ENCODE results near the gene SLBP. TPM values are rescaled to one million over a fixed set of nuclear protein-coding genes. Genes with fewer than 3 reads are reported as not detected.
A peak's percentile ranks its signal among the peaks of the same experiment; 100 is the strongest.

The SLBP gene
- total RNA-seq, 2 donors from 2014 or later, result 73.0 to 110 TPM

DNA sequence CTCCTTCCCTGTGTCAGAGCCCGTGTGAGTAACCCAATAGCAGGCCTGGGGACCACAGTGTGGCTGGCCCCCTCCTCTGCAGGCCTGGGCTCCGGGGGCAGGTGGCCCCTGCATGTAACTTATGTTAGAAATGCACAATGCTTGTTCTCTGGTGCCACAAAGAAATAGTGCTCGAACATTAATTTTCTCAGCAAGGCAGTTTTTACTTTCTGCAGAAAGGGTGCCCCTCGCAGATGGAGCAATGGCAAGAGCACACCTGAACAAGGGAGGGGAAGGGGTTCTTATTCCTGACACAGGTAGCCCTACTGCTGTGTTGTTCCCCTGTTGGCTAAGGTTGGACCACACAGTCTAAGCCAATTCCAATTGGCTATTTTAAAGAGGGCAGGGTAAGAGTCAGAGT lies 26.3 kb upstream of the SLBP start:
- H3K36me3 Mint-ChIP-seq, result peaks cover 39 to 59% of the 10 kb centered on the region in 2 donors
- ATAC-seq (no peak), DNase-seq (ENCODE audit: low spot score in 2 of 2) (no peak)
- H3K27ac Mint-ChIP-seq, result peak overlapping the region in 1 of 2 donors; percentile 79
- H3K9me3 Mint-ChIP-seq, result no peaks in the 10 kb centered on the region

DNA sequence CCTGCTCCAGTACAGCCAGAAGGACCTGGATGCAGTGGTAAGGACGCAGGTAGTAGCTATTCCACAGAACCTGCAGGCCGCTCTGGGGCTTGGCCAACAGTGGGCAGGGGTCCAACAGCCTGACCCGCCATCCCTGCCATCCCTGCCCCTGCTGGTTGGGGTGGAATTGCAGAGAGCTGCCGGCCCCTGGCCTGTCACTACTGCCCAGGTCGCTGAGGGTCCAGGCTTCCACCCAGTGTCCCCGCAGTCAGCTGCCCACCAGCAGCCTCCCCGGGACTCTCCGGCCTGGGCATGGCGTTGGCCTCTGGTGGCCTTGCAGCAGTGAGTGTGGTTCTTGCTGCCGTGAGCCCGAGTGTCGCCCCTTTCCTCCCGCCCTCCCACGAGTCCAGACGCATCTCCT lies 25.5 kb upstream of the SLBP start:
- Mint-ChIP-seq H3K36me3 (peaks cover 44 to 67% of the 10 kb centered on the region in 2 donors), H3K27ac (peak overlapping the region in 1 of 2 donors; percentile 50), H3K9me3 (no peaks in the 10 kb centered on the region)
- no peak for DNase-seq (ENCODE audit: low spot score in 2 of 2)
- peak in 1 of 2 donors; percentile 10 for ATAC-seq

DNA sequence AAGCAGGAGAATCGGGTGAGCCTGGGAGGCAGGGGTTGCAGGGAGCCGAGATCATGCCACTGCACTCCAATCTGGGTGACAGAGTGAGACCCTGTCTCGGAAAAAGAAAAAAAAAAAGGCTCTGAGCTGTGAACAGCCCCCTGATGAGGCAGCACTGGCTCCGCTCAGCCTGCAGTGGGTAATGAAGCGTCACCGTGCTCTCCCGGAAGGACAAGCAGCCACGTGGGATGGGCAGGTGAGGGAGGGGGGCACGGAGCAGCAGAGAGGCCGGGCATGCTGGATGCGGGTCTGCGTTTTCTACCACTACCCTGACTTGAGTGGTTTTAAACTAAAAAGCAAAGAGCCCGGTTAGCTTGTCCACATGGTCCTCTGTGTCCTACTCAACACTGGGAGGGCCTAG lies 24.7 kb upstream of the SLBP start:
- H3K27ac Mint-ChIP-seq, result peak overlapping the region in 1 of 2 donors; percentile 72
- no peaks in the 10 kb centered on the region for H3K9me3 Mint-ChIP-seq
- ATAC-seq, result no peak
- no peak for DNase-seq (ENCODE audit: low spot score in 2 of 2)
- peaks cover 45 to 70% of the 10 kb centered on the region in 2 donors for H3K36me3 Mint-ChIP-seq

- Mint-ChIP-seq H3K27ac (no peak overlapping the region), H3K36me3 (peaks cover 45 to 70% of the 10 kb centered on the region in 2 donors)
- no peak for ATAC-seq
Observed at GRCh38 chr4:1735215-1735614, 23.1 kb upstream of the SLBP start.

DNA sequence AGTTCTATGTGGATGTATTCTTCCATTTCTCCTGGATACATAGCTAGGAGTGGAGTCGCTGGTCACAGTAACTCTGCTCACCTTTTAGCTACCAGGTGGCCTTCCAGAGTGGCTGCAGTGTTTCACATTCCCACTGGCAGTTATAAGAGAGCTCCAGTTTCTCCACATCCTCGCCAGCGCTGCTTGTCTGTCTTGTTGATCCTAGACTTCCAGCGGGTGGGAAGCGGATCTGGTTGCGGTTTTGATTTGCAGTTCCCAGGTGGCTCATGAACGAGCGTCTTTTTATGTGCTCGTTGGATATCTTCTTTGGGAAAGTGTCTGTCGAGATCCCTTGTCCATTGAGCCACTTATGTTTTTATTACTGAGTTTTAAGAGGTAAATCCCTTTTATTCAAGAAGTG lies 20.8 kb upstream of the SLBP start:
- Mint-ChIP-seq H3K27ac (no peak overlapping the region), H3K9me3 (no peaks in the 10 kb centered on the region), H3K36me3 (peaks cover 48 to 71% of the 10 kb centered on the region in 2 donors)
- DNase-seq (ENCODE audit: low spot score in 2 of 2), result no peak
- ATAC-seq, result no peak

More at GRCh38 chr4:1735215-1735614, 23.1 kb upstream of the SLBP start:
- H3K9me3 Mint-ChIP-seq, result no peaks in the 10 kb centered on the region
- DNase-seq (ENCODE audit: low spot score in 2 of 2), result no peak

DNA sequence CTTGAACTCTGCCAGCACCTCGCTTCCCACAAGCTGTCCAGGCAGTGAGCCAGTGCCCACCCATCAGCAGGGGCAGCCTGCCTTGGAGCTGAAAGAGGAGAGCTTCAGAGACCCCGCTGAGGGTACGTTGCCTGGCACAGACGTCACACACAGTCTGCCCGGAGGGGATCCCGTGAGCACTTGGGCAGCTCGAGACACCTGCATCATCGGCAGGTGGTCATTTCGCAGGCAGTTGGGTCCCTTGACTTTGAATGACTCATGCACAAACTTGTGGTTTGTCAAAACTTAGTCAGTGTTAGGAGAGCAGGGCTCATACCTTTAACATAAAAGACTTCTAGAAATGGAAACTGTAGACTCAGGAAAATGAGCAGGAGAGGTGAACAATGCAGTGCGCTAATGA lies 19.1 kb upstream of the SLBP start:
- peak; percentile 87 to 91 for ATAC-seq
- peaks cover 56 to 68% of the 10 kb centered on the region in 2 donors for H3K36me3 Mint-ChIP-seq

DNA sequence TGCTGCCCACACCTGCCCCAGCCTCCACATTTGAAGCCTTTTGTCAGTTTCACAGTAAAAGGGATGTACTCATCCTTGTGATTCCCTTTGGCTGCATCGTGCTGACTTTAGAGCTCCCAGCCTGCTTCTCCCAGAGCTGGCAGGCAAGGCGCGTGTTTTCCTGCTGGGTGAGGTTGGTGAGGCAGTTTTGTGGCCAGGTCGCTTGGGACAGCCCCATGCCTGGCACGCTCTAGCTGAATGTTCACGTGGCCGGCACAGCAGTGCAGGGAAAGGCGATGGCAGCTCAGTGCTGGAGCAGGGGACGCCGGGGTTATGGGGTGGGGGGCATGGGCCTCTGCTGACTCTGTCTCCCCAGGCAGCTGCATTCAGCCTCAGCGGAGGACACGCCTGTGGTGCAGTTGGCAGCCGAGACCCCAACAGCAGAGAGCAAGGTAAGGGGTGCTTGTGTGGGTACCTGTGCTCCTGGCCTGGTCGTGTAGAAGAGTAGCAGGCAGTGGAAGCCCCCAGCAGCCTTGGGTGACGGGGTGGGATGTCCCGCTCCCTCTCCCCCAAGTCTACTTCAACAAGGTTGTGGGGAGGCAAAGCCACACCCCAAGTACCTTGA lies 18.5 kb upstream of the SLBP start:
- DNase-seq (ENCODE audit: low spot score in 2 of 2) (no peak), ATAC-seq (peak in 1 of 2 donors; percentile 14)
- Mint-ChIP-seq H3K27ac (peak overlapping the region in 1 of 2 donors; percentile 39), H3K9me3 (no peaks in the 10 kb centered on the region), H3K36me3 (peaks cover 58 to 65% of the 10 kb centered on the region in 2 donors)

More for the DNA sequence above, 19.1 kb upstream of the SLBP start:
- peak overlapping the region in 1 of 2 donors; percentile 41 for H3K27ac Mint-ChIP-seq
- DNase-seq (ENCODE audit: low spot score in 2 of 2), result no peak
- H3K9me3 Mint-ChIP-seq, result no peaks in the 10 kb centered on the region

GRCh38 chr4:1728061-1728980 lies 16.2 kb upstream of the SLBP start:
- H3K9me3 Mint-ChIP-seq, result no peaks in the 10 kb centered on the region
- H3K27ac Mint-ChIP-seq, result peak overlapping the region; percentile 72 to 81
- no peak for DNase-seq (ENCODE audit: low spot score in 2 of 2)
- no peak for ATAC-seq
- H3K36me3 Mint-ChIP-seq, result peaks cover 68 to 71% of the 10 kb centered on the region in 2 donors

GRCh38 chr4:1727117-1728031 lies 15.3 kb upstream of the SLBP start:
- ATAC-seq, result no peak
- H3K36me3 Mint-ChIP-seq, result peaks cover 70 to 72% of the 10 kb centered on the region in 2 donors
- peak overlapping the region; percentile 44 to 81 for H3K27ac Mint-ChIP-seq
- H3K9me3 Mint-ChIP-seq, result no peaks in the 10 kb centered on the region
- DNase-seq (ENCODE audit: low spot score in 2 of 2), result no peak

DNA sequence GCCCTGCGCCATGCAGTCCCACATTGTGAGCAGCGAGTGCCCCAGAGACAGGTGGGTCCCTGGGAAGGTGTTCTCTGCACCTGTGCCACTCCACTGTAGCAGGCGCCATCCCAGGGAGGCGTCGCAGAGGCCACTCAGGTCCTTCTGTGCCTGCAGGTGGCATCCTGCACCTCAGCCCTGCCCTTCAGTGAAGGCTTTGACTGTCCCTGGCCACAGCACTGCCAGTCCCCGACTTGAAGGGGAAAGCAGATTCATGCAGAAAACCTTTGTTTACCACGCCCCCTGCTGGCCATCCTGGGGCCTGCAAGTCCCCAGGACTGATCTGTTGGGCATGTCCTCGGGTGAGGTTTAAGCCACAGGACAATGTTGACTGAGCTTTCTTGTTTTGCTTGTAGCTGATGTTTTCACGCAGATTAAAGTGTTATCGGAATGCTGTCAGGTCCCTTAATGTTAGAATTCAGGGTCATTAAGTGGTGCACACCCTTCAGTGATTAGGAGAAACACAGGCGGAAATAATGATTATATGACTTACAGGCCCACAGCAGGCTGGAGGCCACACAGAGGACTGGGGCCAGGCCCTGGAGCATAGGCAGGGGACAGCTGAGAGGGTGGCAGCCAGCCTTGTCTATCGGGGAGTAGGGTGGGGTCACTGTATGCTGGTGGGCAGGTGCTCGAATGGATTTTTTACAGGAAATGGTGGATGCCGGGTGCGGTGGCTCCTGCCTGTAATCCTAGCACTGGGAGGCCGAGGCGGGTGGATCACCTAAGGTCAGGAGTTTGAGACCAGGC lies 14.2 kb upstream of the SLBP start:
- DNase-seq (ENCODE audit: low spot score in 2 of 2) (peak; percentile 82 to 94), ATAC-seq (peak in 1 of 2 donors; percentile 21)
- peak overlapping the region; percentile 81 to 94 for H3K27ac Mint-ChIP-seq
- H3K9me3 Mint-ChIP-seq, result no peaks in the 10 kb centered on the region
- peaks cover 71 to 73% of the 10 kb centered on the region in 2 donors for H3K36me3 Mint-ChIP-seq

DNA sequence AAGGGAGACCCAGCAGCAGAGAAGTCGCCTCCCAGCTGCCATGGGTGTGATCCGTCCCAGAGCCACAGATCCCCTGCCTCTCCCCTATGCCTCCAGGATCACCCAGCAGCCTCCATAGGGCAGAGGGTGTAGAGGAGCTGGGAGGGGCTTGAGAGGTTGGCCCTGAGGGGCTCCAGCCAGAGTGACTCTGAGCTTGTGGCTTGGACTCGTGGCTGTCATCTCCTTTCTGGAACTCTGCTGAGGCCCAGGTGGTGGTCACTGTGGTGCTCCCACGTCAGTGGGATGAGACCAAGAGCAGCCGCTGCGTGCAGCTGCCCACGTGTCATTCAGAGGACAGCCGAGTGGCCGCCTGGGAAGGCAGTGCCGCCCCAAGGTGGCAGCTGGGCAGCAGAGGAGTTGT lies 13.4 kb upstream of the SLBP start:
- Mint-ChIP-seq H3K27ac (no peak overlapping the region), H3K9me3 (no peaks in the 10 kb centered on the region), H3K36me3 (peaks cover 64 to 69% of the 10 kb centered on the region in 2 donors)
- ATAC-seq (no peak), DNase-seq (ENCODE audit: low spot score in 2 of 2) (no peak)

DNA sequence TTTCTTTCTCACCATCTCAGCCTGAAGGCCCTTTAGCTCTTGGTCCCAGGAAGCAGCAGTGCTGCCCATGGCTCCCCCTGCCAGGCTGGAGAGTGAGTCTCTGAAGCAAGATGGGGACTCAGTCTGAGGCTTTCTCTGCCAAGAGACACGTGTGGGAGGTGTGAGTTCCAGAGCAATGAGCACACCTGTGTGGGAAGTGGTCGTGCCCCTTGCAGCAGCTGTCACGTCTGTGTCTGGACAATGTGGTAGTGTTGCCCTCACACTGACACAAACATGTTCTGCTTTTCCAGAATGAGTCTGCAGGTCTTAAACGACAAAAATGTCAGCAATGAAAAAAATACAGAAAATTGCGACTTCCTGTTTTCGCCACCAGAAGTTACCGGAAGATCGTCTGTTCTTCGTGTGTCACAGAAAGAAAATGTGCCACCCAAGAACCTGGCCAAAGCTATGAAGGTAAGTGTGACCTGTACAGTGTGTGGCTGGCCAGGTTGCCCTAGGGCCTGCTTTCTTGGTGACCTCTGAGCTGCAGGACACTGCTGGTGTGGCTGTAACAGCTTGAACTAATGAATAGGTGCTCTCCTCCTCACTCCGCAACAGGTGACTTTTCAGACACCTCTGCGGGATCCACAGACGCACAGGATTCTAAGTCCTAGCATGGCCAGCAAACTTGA lies 11.1 kb upstream of the SLBP start:
- Mint-ChIP-seq H3K27ac (peak overlapping the region; percentile 94 to 99), H3K36me3 (peaks cover 54 to 64% of the 10 kb centered on the region in 2 donors), H3K9me3 (no peaks in the 10 kb centered on the region)
- ATAC-seq, result peak; percentile 33 to 59
- DNase-seq (ENCODE audit: low spot score in 2 of 2), result peak; percentile 60 to 61

DNA sequence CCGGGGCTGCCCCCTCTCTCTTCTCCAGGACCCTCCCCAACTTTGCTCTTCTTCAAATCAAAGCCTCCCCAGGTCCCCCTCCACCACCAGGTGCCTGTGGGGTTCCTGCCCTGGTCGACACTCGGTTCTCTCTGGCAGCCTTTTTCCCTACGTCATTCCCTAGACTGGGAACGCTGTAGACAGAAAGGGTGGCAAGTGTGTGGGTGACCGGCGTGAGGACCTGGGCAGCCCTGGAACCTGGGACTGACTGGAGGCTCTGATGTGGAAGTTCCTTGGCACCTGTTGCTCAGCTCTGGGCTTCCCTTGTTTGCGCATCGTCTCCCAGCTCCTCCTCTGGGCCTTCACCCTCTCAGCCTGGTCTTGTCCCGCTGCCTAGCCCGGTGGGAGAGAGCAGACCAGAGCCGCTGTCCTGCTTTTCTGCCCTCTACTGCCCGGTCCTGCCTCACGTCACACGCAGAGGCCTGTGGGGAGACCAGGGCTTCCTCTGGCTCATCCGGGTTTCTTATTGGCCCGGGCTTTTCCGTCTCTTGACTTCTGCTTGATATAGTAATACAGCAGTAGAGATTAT lies 10.5 kb upstream of the SLBP start:
- Mint-ChIP-seq H3K9me3 (no peaks in the 10 kb centered on the region), H3K36me3 (peaks cover 47 to 58% of the 10 kb centered on the region in 2 donors), H3K27ac (peak overlapping the region; percentile 94 to 99)
- DNase-seq (ENCODE audit: low spot score in 2 of 2), result no peak
- ATAC-seq, result peak; percentile 4 to 14

- ATAC-seq (peak in 1 of 2 donors; percentile 8), DNase-seq (ENCODE audit: low spot score in 2 of 2) (no peak)
- Mint-ChIP-seq H3K9me3 (no peaks in the 10 kb centered on the region), H3K27ac (peak overlapping the region; percentile 94 to 99), H3K36me3 (peaks cover 40 to 51% of the 10 kb centered on the region in 2 donors)
Observed at GRCh38 chr4:1721666-1722550, 9.8 kb upstream of the SLBP start.
